HCT116 (cell line): ENCODE data around the gene ZBTB7B.

Source experiments
- CEBPB ChIP-seq: IDR thresholded peaks from 2 replicates; pipeline ENCODE4 v1.6.1; 2012; ENCODE audit warnings: low read depth
- CTCF ChIP-seq, 3 experiments: fragments of 200-600 bp in 1 of 3; sonication (generic) in 1 of 3; IDR thresholded peaks in 2 of 3; conservative IDR thresholded peaks in 1 of 3; 2 replicates each; pipeline ENCODE4 v1.5.1; 2012 to 2017; ENCODE audit warnings: low read depth in 2 of 3, low read length in 2 of 3, antibody characterized with exemption in 1 of 3, borderline replicate concordance in 1 of 3, control low read depth in 1 of 3, mild to moderate bottlenecking in 1 of 3, mixed read lengths in 1 of 3, mixed run types in 1 of 3, moderate library complexity in 1 of 3; ENCODE audit not compliant: insufficient read depth in 1 of 3
- EGR1 ChIP-seq: IDR thresholded peaks from 2 replicates; pipeline ENCODE4 v1.6.1; 2012; ENCODE audit warnings: low read depth
- EZH2 ChIP-seq: fragments of 200-600 bp; sonication (generic); IDR thresholded peaks from 2 replicates; pipeline ENCODE4 v1.6.1; 2017; ENCODE audit warnings: antibody characterized with exemption, mixed run types
- FOSL1 ChIP-seq: IDR thresholded peaks from 2 replicates; pipeline ENCODE4 v1.6.1; 2012; ENCODE audit warnings: low read depth
- MAX ChIP-seq: IDR thresholded peaks from 2 replicates; pipeline ENCODE4 v1.6.1; 2012
- POLR2A ChIP-seq: IDR thresholded peaks from 2 replicates; pipeline ENCODE4 v1.7.0; 2011; ENCODE audit warnings: borderline replicate concordance; ENCODE audit not compliant: insufficient read depth, insufficient read length; ENCODE audit errors: extremely low read depth
- POLR2AphosphoS5 ChIP-seq: IDR thresholded peaks from 2 replicates; pipeline ENCODE4 v1.6.1; 2011; ENCODE audit warnings: mild to moderate bottlenecking, low read depth, low read length, moderate library complexity
- RAD21 ChIP-seq: IDR thresholded peaks from 2 replicates; pipeline ENCODE4 v1.6.1; 2012; ENCODE audit warnings: low read depth, mild to moderate bottlenecking
- REST ChIP-seq: IDR thresholded peaks from 2 replicates; pipeline ENCODE4 v1.6.1; 2012; ENCODE audit warnings: low read depth
- YY1 ChIP-seq: IDR thresholded peaks from 2 replicates; pipeline ENCODE4 v1.6.1; 2011; ENCODE audit warnings: low read length, low read depth, moderate library complexity, mild to moderate bottlenecking; ENCODE audit not compliant: insufficient replicate concordance; ENCODE audit errors: extremely low read depth
- ZBTB33 ChIP-seq: IDR thresholded peaks from 2 replicates; pipeline ENCODE4 v1.6.1; 2011; ENCODE audit warnings: mild to moderate bottlenecking, low read length, moderate library complexity; ENCODE audit not compliant: insufficient replicate concordance; ENCODE audit errors: extremely low read depth
- ZFX ChIP-seq: fragments of 450-650 bp; IDR thresholded peaks from 2 replicates; pipeline ENCODE4 v1.6.1; 2017
- ZNF274 ChIP-seq: fragments of 200-500 bp; sonication (Bioruptor generic); IDR thresholded peaks from 2 replicates; pipeline ENCODE4 v1.6.1; 2014; ENCODE audit warnings: mild to moderate bottlenecking, low read depth, low read length, inconsistent platforms

GRCh38 chr1:154990276-154990675 lies 12.3 kb upstream of the ZBTB7B start:
- TF ChIP-seq CTCF (IDR thresholded peaks at IDR 0.05 in 2 of 3, conservative IDR thresholded peaks at IDR 0.05 in 1 of 3; ENCODE audit: borderline replicate concordance in 1 of 3, insufficient read depth in 1 of 3, low read depth in 2 of 3, low read length in 2 of 3) (no peak), EZH2 (no peak), ZNF274 (no peak), YY1 (no peak), ZBTB33 (no peak), CEBPB (no peak), POLR2A (no peak), POLR2AphosphoS5 (no peak), ZFX (no peak), RAD21 (no peak), FOSL1 (no peak), EGR1 (no peak), MAX (no peak), REST (no peak)
